ENCODE results near the gene EIF1.
"Not testable (repeated sequence)": the region's sequence is repeated elsewhere in the genome, so short reads cannot be mapped to it uniquely, and the experiment has no call there.

The EIF1 gene

GRCh38 chr17:41679740-41680425, 8.8 kb upstream of the EIF1 start:
- no peak for DNase-seq

DNA sequence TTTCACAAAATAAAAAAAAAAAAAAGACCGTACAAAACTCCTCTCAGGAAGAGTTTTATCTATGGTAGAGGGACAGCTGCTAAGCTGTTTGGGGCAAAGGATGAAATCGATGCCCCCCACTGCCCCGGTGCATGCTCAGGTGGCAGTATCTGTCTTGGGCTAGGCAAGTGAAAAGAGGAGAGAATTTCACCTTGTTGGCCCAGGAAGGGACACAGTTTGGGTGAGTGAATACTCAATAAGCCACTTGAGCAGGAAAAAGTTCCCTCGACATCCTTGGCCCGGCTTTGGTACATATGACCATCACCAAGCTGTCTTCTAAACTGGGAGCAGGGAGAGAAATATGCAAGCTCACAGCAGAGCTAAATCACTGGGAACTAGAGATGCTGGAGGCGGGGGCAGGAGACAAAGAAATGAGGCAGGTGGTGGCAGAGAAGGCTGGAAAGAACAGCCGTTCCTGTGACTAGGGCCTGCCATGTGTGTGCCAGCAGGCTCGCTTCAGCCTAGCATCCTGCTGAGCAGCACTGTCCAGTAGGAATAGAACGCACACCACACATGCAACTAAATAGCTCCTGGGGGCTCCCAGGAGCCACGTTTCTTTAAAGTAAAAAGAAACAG, 8.2 kb upstream of the EIF1 start:
- DNase-seq: no peak

GRCh38 chr17:41681776-41682175, 6.9 kb upstream of the EIF1 start:
- DNase-seq: no peak

DNA sequence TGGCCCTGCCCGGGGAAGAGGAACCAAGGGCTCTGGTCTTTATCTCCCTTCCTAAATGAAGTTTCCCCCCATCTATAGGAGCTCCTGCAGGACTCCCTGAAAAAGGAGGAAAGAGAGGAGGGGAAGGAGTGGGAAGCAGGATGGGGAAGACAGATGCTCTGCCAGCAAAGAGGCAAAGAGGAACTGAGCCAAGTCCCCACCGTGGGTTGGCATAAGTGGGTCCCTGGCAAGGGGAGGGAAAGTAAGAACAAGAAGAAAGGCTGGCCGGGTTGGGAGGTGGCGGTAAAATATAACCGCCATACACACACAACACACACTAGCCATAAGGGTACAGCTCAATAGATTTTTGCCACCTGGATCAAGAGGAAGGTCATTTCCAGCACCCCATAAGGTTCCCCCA, 6.1 kb upstream of the EIF1 start:
- no peak for DNase-seq

DNA sequence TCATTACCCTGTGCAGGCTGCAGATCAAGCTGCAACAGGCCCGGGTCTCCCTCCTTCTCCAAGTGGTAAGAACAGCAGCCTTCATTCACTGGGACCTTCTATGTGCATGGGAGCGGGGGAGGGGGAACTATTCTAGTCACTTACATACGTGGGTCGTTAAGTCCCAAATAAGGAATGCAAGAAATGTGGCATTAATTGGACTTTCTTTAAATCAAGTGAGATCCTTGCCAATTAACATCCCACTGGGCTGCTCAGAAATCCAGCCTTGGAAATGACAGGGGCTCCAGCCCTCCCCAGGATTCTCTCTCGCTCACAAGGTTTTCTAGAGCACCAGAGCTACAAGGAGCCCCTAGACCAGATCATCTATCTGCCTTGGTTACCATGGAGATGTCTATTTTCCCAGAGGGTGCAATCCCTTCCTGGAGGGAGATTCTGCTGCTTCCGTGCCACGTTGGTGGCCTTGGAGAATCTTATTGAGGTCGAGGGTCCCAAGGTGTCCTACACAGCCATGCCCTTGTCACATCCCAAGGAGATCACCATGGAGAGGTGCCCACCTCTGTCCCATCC, 5.2 kb upstream of the EIF1 start:
- no peak for DNase-seq

DNA sequence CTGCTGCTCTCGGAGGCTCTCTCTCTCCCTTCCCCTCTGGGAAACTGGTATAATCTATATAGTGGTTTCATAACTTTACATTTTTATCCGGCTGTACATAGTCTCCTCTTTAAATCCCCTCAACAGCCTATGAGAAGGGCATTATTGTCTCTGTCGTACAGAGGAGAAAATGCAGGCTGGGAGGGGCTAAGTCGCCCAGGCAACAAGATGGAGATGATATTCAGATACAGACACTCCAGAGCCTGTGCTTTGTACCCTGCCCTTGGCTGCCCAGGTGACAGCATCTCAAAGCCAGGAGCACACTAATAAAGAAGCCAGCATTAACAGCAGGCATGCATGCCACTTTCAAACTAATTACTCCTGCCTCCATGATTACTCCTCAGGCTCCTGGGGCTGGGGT, 4.7 kb upstream of the EIF1 start:
- no peak for DNase-seq

- DNase-seq: not testable (repeated sequence)
Observed at GRCh38 chr17:41685753-41686152, 2.9 kb upstream of the EIF1 start.

GRCh38 chr17:41686281-41686680, 2.4 kb upstream of the EIF1 start:
- no peak for DNase-seq

- peak; percentile 67 for DNase-seq
Observed at GRCh38 chr17:41687828-41688640, 651 bp upstream of the EIF1 start.

GRCh38 chr17:41689497-41690299, 1.0 kb downstream of the EIF1 start:
- DNase-seq: no peak

- no peak for DNase-seq
Observed at GRCh38 chr17:41690497-41690896, 1.8 kb downstream of the EIF1 start.

- no peak for DNase-seq
Observed at GRCh38 chr17:41691031-41691777, 2.5 kb downstream of the EIF1 start.

GRCh38 chr17:41692722-41693521, 4.2 kb downstream of the EIF1 start:
- peak; percentile 70 for DNase-seq

DNA sequence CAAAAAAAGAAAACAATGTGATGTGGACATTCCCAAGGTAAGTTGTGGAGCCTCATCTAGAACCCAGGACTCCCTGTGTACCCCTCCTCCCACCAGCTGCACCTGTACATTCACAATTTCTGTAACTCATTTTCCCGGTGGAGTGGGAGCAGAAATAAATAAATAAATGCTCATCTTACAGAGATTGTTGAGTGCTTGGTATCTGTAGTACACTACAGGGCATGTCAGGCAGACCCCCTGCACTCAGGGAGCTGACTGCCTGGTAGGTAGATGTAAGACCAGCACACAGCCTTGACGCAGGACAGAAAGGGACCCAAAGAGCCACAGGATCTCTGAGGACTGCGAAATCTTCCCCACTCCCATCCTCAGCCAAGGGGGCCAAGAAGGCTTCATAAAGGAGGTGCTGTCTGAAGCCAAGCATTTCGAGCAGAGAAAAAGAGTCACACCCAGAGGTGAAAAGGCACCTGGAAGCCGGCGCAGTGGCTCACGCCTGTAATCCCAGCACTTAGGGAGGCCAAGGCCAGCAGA, 6.5 kb downstream of the EIF1 start:
- DNase-seq: no peak

- peak; percentile 87 for DNase-seq
Observed at GRCh38 chr17:41695954-41696757, 7.5 kb downstream of the EIF1 start.

DNA sequence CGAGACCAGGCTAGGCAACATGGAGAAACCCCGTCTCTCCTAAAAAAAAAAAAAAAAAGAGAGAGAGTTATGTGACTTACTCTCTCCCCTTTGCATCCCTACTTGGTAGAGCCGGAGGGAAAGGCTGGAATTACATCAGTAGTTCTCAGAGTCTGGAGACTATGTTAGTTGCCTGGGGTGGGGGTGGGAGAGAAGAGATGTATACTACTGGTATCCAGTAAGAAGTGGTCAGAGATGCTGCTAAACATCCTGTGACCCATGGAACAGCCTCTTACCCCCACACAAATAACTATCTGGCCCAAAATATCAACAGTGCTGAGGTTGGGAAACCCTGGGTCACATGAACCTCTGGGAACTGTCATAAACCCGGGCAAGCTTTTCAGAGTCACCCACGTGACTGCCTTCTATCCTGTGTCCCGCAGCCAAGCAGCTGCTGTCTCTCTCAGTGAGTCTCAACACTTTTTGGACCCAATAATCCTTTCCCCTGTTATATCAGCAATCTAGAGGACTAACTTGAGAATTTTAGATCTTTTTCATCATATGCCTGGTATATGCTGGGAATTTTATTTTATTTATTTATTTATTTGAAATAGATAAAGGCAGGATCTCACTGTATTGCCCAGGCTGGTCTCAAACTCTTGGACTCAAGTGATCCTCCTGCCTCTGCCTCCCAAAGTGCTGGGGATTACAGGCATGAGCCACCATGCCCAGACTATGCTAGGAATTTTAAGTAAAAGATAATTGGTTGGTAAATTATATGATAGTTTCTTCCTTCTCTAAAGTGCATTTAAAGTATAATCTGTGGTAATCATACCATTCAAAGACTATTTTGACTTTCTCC, 8.7 kb downstream of the EIF1 start:
- no peak for DNase-seq

DNA sequence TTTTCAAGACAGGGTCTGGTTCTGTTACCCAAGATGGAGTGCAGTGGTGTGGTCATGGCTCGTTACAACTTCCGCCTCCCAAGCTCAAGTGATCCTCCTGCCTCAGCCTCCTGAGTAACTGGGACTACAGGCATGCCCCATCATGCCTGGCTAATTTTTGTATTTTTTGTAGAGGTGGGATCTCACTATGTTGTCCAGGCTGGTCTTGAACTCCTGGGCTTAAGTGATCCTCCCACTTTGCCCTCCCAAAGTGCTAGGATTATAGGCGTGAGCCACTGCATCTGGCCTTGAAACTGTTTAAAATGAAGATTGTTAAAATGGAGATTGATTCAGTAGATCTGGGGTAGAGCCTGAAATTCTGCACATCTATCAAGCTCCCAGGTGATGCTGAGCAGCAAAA, 12.2 kb downstream of the EIF1 start:
- not testable (repeated sequence) for DNase-seq

- DNase-seq: no peak
Observed at GRCh38 chr17:41702712-41703111, 14.0 kb downstream of the EIF1 start.
